GM12878 (cell line): Measurements from ENCODE around the gene PAOX. TPM values are rescaled to one million over a fixed set of nuclear protein-coding genes. Genes with fewer than 3 reads are reported as not detected.

Source experiments
- CBX3 ChIP-seq: fragments of 200-600 bp; sonication (generic); IDR thresholded peaks from 2 replicates; pipeline ENCODE4 v1.6.1; 2016; ENCODE audit warnings: low read depth, borderline replicate concordance
- CEBPB ChIP-seq, 2 experiments: fragments of 150-350 bp in 1 of 2; IDR thresholded peaks; 2 replicates each; pipeline ENCODE4 v1.6.1; 2012 to 2014; ENCODE audit warnings: low read depth in 2 of 2, low read length in 2 of 2, borderline replicate concordance in 1 of 2, inconsistent platforms in 1 of 2
- CHD1 ChIP-seq: IDR thresholded peaks from 2 replicates; pipeline ENCODE4 v1.6.1; 2012; ENCODE audit warnings: low read depth, low read length, improper control_type of control experiment
- E2F8 ChIP-seq: fragments of 450-650 bp; IDR thresholded peaks from 2 replicates; pipeline ENCODE4 v1.6.1; 2018; ENCODE audit warnings: mild to moderate bottlenecking, low read depth, moderate library complexity; ENCODE audit not compliant: partially characterized antibody
- FOXM1 ChIP-seq: IDR thresholded peaks from 2 replicates; pipeline ENCODE4 v1.6.1; 2012; ENCODE audit warnings: low read depth, mild to moderate bottlenecking, inconsistent platforms, low read length, moderate library complexity
- LARP7 ChIP-seq: fragments of 450-650 bp; IDR thresholded peaks from 2 replicates; pipeline ENCODE4 v1.6.1; 2017; ENCODE audit warnings: mild to moderate bottlenecking
- MEF2B ChIP-seq: fragments of 450-650 bp; IDR thresholded peaks from 2 replicates; pipeline ENCODE4 v1.6.1; 2018; ENCODE audit warnings: mild to moderate bottlenecking, moderate library complexity; ENCODE audit not compliant: partially characterized antibody, poor library complexity, severe bottlenecking
- MYB ChIP-seq: fragments of 150-350 bp; IDR thresholded peaks from 2 replicates; pipeline ENCODE4 v1.6.1; 2014; ENCODE audit warnings: mild to moderate bottlenecking, low read depth, low read length, borderline replicate concordance
- NRF1 ChIP-seq: conservative IDR thresholded peaks from 2 replicates; pipeline ENCODE4 v1.6.1; 2011; ENCODE audit warnings: mild to moderate bottlenecking, low read depth, low read length, improper control_type of control experiment
- PRDM15 ChIP-seq: fragments of 450-650 bp; formaldehyde crosslinking; IDR thresholded peaks from 2 replicates; pipeline ENCODE4 v1.4.0; 2020; ENCODE audit warnings: mild to moderate bottlenecking, moderate library complexity
- RBBP5 ChIP-seq: fragments of 200-600 bp; sonication (generic); conservative IDR thresholded peaks from 2 replicates; pipeline ENCODE4 v1.6.1; 2016
- SP1 ChIP-seq: IDR thresholded peaks from one replicate; pipeline ENCODE4 v1.6.1; 2011; ENCODE audit warnings: low read depth, low read length
- TBL1XR1 ChIP-seq: IDR thresholded peaks from 2 replicates; pipeline ENCODE4 v1.6.1; 2012; ENCODE audit warnings: low read depth, low read length, improper control_type of control experiment
- polyA plus RNA-seq, 11 experiments: library from polyadenylated mRNA; depleted of rRNA in 4 of 11; unstranded in 6 of 11; stranded (reverse) in 5 of 11; fragments of >200 nt; fragmentation: Nextera tagmentation in 4 of 11; fragmentation: Illumina TruSeq in 1 of 11; extraction: Ambion mirVana in 4 of 11; extraction: Trizol in 1 of 11; gene quantifications; 1 replicate in 1 of 11; 2 replicates in 10 of 11; pipeline versions ENCODE4 v1.2.1 to v1.2.3, GENCODE V29; 2011 to 2016; ENCODE audit warnings: inconsistent platforms in 2 of 11, missing spikeins in 2 of 11, low read depth in 1 of 11
- total RNA-seq, 4 experiments: library from RNA; depleted of rRNA in 3 of 4; stranded (reverse); fragments of >200 nt in 3 of 4; fragmentation: Illumina TruSeq in 1 of 4; extraction: Trizol in 1 of 4; gene quantifications; 2 replicates each; pipeline versions ENCODE4 v1.2.1 to v1.2.3, GENCODE V29; 2013 to 2021
- TF ChIP-seq, protein P1 (sequence below), 3 experiments: IDR thresholded peaks in 2 of 3; conservative IDR thresholded peaks in 1 of 3; 2 replicates each; pipeline ENCODE4 v1.5.1; 2011; ENCODE audit warnings: low read depth in 3 of 3, low read length in 3 of 3, mild to moderate bottlenecking in 3 of 3, control low read depth in 2 of 3, moderate library complexity in 2 of 3, inconsistent platforms in 1 of 3, mixed read lengths in 1 of 3; ENCODE audit not compliant: control insufficient read depth in 2 of 3, insufficient read depth in 1 of 3; ENCODE audit errors: extremely low read depth in 1 of 3

The PAOX gene
- total and polyA plus RNA-seq, 10 of the 15 experiments (the other 5 are each of a cell fraction or from before 2014, with no cell fraction given), result 1.2 to 22.2 (median 10.5) TPM

- peak; percentile 99 for TF ChIP-seq MEF2B
- TF ChIP-seq CHD1, result no peak
- peak; percentile 82 for TF ChIP-seq LARP7
- TF ChIP-seq TBL1XR1, result peak; percentile 87
- no peak for TF ChIP-seq NRF1
- TF ChIP-seq, protein P1, sequence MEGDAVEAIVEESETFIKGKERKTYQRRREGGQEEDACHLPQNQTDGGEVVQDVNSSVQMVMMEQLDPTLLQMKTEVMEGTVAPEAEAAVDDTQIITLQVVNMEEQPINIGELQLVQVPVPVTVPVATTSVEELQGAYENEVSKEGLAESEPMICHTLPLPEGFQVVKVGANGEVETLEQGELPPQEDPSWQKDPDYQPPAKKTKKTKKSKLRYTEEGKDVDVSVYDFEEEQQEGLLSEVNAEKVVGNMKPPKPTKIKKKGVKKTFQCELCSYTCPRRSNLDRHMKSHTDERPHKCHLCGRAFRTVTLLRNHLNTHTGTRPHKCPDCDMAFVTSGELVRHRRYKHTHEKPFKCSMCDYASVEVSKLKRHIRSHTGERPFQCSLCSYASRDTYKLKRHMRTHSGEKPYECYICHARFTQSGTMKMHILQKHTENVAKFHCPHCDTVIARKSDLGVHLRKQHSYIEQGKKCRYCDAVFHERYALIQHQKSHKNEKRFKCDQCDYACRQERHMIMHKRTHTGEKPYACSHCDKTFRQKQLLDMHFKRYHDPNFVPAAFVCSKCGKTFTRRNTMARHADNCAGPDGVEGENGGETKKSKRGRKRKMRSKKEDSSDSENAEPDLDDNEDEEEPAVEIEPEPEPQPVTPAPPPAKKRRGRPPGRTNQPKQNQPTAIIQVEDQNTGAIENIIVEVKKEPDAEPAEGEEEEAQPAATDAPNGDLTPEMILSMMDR (IDR thresholded peaks at IDR 0.05 in 2 of 3, conservative IDR thresholded peaks at IDR 0.05 in 1 of 3; ENCODE audit: control insufficient read depth in 2 of 3, extremely low read depth in 1 of 3, insufficient read depth in 1 of 3, low read depth in 3 of 3, low read length in 3 of 3), result no peak
- 0 out of 2 replicates have a peak, but pooled peaks have one; percentile 43 for TF ChIP-seq RBBP5
- no peak for TF ChIP-seq PRDM15 (CRISPR knock-in tag)
- peak; percentile 81; the same call in 1 of the 2 replicates for TF ChIP-seq MYB
- peak; percentile 68 for TF ChIP-seq SP1
- no peak for TF ChIP-seq CEBPB (IDR thresholded peaks at IDR 0.05; ENCODE audit: borderline replicate concordance in 1 of 2, low read depth in 2 of 2, low read length in 2 of 2)
- TF ChIP-seq E2F8, result no peak
- TF ChIP-seq CBX3, result no peak
- peak; percentile 86 for TF ChIP-seq FOXM1
Measured at GRCh38 chr10:133388973-133389818, 10.1 kb downstream of the PAOX start (continued).
